ENCODE measurements around the gene PRKAG3.

DNA sequence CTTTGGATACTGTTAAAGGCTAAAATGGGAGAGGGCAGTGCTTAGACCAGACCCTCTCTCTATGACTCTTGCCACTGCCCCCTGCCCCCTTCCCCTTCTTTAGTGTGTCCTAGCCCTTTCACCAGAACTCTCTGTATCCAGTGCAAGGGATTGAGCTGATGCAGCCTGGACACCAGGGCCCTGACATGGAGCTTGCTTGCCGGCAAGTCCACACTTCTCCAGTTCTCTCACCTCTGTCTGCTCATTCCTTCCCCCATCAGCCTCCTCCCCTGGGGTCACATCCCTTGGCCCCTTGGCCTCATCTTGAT lies 26.5 kb upstream of the PRKAG3 start:
- TF ChIP-seq, protein P1, sequence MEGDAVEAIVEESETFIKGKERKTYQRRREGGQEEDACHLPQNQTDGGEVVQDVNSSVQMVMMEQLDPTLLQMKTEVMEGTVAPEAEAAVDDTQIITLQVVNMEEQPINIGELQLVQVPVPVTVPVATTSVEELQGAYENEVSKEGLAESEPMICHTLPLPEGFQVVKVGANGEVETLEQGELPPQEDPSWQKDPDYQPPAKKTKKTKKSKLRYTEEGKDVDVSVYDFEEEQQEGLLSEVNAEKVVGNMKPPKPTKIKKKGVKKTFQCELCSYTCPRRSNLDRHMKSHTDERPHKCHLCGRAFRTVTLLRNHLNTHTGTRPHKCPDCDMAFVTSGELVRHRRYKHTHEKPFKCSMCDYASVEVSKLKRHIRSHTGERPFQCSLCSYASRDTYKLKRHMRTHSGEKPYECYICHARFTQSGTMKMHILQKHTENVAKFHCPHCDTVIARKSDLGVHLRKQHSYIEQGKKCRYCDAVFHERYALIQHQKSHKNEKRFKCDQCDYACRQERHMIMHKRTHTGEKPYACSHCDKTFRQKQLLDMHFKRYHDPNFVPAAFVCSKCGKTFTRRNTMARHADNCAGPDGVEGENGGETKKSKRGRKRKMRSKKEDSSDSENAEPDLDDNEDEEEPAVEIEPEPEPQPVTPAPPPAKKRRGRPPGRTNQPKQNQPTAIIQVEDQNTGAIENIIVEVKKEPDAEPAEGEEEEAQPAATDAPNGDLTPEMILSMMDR (conservative IDR thresholded peaks at IDR 0.05; ENCODE audit: low read length), result no peak
- no peak for TF ChIP-seq EZH2phosphoT487 (IDR thresholded peaks at IDR 0.05; ENCODE audit: borderline replicate concordance, low read depth, low read length)
